Prostate gland (tissue), 2 donors: ENCODE results near the gene SSC5D.

Source experiments
- POLR2A ChIP-seq: fragments of 450-650 bp; IDR thresholded peaks from one replicate; pipeline ENCODE4 v1.6.1; 2016; ENCODE audit warnings: antibody characterized with exemption, mild to moderate bottlenecking
- TF ChIP-seq, protein P1 (sequence below), 4 experiments: fragments of 200-600 bp in 2 of 4; fragments of 450-650 bp in 2 of 4; sonication (generic) in 2 of 4; IDR thresholded peaks; 1 replicate in 3 of 4; 2 replicates in 1 of 4; pipeline ENCODE4 v1.5.1; 2016 to 2019; ENCODE audit warnings: antibody characterized with exemption in 4 of 4, mild to moderate bottlenecking in 2 of 4, moderate library complexity in 2 of 4

DNA sequence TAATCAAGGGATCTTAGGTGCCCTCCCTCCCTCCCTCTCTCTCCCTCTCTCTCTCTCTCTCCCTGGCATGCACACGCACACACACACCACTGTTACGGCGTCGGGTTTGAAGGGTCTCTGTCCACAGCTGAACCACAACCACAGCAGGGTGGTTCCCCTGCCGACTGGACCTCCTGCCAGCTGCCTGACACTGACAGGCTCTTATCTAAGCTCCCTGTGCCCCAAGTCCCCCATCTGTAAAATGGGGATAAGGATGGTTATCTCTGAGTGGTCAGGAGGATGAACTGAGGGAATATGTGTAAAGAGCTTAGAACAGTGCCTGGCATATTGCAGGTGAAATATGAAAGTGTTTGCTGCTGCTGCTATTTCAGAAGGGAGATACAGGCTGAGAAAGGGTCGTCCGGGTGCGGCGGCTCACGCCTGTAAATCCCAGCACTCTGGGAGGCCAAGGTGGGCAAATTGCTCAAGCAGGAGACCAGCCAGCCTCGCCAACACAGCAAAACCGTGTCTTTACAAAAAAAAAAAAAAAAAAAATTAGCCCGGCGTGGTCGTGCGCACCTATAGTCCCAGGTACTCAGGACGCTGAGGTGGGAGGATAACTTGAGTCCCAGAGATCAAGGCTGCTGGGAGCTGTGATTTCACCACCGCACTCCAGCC is 44.3 kb upstream of the SSC5D start:
- TF ChIP-seq, protein P1, sequence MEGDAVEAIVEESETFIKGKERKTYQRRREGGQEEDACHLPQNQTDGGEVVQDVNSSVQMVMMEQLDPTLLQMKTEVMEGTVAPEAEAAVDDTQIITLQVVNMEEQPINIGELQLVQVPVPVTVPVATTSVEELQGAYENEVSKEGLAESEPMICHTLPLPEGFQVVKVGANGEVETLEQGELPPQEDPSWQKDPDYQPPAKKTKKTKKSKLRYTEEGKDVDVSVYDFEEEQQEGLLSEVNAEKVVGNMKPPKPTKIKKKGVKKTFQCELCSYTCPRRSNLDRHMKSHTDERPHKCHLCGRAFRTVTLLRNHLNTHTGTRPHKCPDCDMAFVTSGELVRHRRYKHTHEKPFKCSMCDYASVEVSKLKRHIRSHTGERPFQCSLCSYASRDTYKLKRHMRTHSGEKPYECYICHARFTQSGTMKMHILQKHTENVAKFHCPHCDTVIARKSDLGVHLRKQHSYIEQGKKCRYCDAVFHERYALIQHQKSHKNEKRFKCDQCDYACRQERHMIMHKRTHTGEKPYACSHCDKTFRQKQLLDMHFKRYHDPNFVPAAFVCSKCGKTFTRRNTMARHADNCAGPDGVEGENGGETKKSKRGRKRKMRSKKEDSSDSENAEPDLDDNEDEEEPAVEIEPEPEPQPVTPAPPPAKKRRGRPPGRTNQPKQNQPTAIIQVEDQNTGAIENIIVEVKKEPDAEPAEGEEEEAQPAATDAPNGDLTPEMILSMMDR (IDR thresholded peaks at IDR 0.05) = no peak
- no peak for TF ChIP-seq POLR2A
